ENCODE measurements around the gene GLTP. TPM values are rescaled to one million over a fixed set of nuclear protein-coding genes. Genes with fewer than 3 reads are reported as not detected.

GLTP gene
- total and polyA plus RNA-seq, 2 of the 13 experiments (the other 11 are each of a cell fraction or from before 2014, with no cell fraction given): 10.7 to 12.9 TPM

GRCh38 chr12:109863847-109864712 is 16.3 kb downstream of the GLTP start (continued):
- TF ChIP-seq MLLT10 (CRISPR knock-in tag; IDR thresholded peaks at IDR 0.05) (no peak), MXI1 (IDR thresholded peaks at IDR 0.05; ENCODE audit: borderline replicate concordance, low read depth, low read length) (no peak; the same call in 2 of the 3 replicates), ZNF430 (CRISPR knock-in tag; IDR thresholded peaks at IDR 0.05) (no peak), ZNF337 (CRISPR knock-in tag; IDR thresholded peaks at IDR 0.05; ENCODE audit: borderline replicate concordance, low read depth) (no peak), NPAS2 (CRISPR knock-in tag; IDR thresholded peaks at IDR 0.05; ENCODE audit: borderline replicate concordance) (no peak), PHF21A (CRISPR knock-in tag; IDR thresholded peaks at IDR 0.05) (peak; percentile 90), RCOR2 (CRISPR knock-in tag; IDR thresholded peaks at IDR 0.05) (peak; percentile 89), BHLHE40 (IDR thresholded peaks at IDR 0.05; ENCODE audit: low read length) (no peak), ZBTB34 (CRISPR knock-in tag; IDR thresholded peaks at IDR 0.05) (peak; percentile 100), ZNF775 (CRISPR knock-in tag; IDR thresholded peaks at IDR 0.05; ENCODE audit: borderline replicate concordance) (no peak), ELK4 (CRISPR knock-in tag; IDR thresholded peaks at IDR 0.05; ENCODE audit: borderline replicate concordance) (no peak), THAP8 (CRISPR knock-in tag; IDR thresholded peaks at IDR 0.05; ENCODE audit: borderline replicate concordance) (no peak), DZIP1 (CRISPR knock-in tag; IDR thresholded peaks at IDR 0.05) (no peak), KDM2A (CRISPR knock-in tag; IDR thresholded peaks at IDR 0.05; ENCODE audit: borderline replicate concordance, low read depth) (peak; percentile 28; the same call in 1 of the 2 replicates), CBX2 (IDR thresholded peaks at IDR 0.05; ENCODE audit: low read depth, low read length) (no peak), CBX2 (CRISPR knock-in tag; IDR thresholded peaks at IDR 0.05; ENCODE audit: low read depth) (no peak), TOE1 (CRISPR knock-in tag; IDR thresholded peaks at IDR 0.05) (no peak), ZNF282 (IDR thresholded peaks at IDR 0.05; ENCODE audit: partially characterized antibody) (no peak), NR0B2 (CRISPR knock-in tag; IDR thresholded peaks at IDR 0.05) (no peak)
